Mesangial cell (primary cell): ENCODE results near the gene UBE2G2. TPM values are rescaled to one million over a fixed set of nuclear protein-coding genes. Genes with fewer than 3 reads are reported as not detected.

Source experiments
- total RNA-seq: library from RNA; depleted of rRNA; stranded (reverse); fragments of >200 nt; gene quantifications from 2 replicates; pipeline ENCODE4 v1.2.3, GENCODE V29; 2015

The UBE2G2 gene, protein sequence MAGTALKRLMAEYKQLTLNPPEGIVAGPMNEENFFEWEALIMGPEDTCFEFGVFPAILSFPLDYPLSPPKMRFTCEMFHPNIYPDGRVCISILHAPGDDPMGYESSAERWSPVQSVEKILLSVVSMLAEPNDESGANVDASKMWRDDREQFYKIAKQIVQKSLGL
- 32.1 and 38.8 TPM in 2 replicates for total RNA-seq

DNA sequence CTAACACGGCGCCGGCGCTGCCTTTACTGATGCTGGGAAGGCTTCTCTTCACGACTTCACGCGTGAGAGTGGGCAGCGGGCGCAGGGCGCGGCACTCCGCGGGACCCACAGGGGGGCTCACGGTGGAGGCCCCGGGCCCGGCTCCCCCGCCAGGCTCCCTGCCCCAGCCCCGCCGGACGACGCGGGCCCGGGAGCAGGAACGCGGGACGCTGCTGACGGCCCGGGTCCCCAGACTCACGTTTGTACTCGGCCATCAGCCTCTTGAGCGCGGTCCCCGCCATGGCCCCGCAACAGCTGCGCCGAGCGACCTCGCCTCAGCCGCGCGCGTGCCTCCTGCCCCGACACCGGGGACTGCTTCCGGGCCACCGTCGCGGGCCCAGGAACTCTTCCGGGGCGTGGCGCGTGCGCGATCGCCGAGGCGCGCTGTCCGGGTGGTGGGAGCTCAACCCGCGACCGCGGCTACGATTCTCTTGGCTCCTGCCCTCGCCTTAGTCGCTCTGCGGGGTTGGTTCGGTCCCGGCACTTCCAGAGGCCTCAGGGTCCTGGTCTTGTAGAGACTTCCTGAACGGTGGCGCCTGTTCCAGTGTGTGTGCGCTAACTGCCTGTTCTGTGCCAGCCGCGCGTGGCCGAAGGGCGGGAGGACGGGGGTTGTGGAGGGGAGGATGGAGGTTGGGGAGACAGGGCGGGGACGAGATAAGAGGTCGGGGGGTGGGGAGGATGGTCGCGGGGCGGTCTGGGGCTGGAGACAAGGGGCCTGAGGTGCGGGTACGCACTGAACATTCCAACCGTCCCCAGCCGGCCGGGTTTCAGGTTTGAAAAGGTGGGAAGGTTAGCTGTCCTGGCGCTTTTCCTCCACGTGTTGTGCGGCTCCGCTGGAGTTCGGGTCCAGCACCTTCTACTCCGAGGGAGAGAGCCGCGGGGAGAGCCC, at the start of gene UBE2G2:
UBE2G2 (minus strand) TSS at position 353 of the 928 bp plus-strand sequence; CDS start at position 281, 72 bp downstream.

DNA sequence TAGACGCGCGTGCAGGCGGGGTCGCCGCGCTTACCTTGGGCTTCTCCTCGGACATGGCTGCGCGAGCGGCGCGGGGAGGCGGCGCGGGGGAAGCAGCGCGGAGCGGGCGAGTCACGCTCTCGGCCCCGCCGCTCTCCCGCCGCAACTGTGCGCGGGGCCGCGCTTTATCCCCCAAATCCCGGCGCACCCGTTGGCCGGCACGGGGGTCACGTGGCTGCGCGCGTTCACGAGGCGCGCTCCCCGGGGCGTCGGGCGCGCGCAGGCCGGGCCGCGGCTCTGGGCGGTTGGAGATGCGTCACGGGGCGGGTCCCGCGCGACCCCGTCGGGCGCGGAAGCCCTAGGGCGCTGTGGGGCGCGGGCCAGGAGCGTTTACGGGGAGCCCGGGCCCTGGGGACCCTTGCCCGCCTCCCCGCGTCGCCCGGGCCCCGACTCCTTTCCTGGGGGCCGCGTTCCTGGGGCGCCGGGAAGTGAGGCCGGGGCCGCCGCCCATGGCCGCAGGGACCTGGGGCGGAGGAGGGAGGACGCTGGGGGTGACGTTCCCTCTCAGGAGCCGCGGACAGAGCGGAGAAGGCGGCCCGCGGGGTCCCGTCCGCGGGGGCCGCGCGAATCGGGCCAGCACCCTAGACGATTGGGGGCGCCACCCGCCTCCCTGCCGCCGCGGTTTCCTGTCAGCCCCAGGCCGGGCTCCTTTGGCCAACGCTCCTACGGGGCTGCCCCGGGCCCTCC, 16.5 kb upstream of the UBE2G2 start, which contains the start of gene SUMO3:
SUMO3 (minus strand) TSS at position 149 of the 726 bp plus-strand sequence; CDS start at position 55, 94 bp downstream.

Other genes with a start within 250 kb of the UBE2G2 start
- not detected in 2 replicates for gene KRTAP10-3, start 243.0 kb downstream of the UBE2G2 start, total RNA-seq
- gene KRTAP10-4, start 228.1 kb downstream of the UBE2G2 start, total RNA-seq, result not detected in 2 replicates
- gene KRTAP10-5, start 221.2 kb downstream of the UBE2G2 start, total RNA-seq, result not detected in 2 replicates
- not detected in 2 replicates for gene KRTAP10-6, start 209.3 kb downstream of the UBE2G2 start, total RNA-seq
- gene KRTAP10-7, start 201.2 kb downstream of the UBE2G2 start, total RNA-seq, result not detected in 2 replicates
- gene KRTAP10-8, start 189.7 kb downstream of the UBE2G2 start, total RNA-seq, result not detected in 2 replicates
- not detected in 2 replicates for gene KRTAP10-9, start 174.7 kb downstream of the UBE2G2 start, total RNA-seq
- not detected in 2 replicates for gene KRTAP10-10, start 164.5 kb downstream of the UBE2G2 start, total RNA-seq
- gene KRTAP10-11, start 155.4 kb downstream of the UBE2G2 start, total RNA-seq, result not detected in 2 replicates
- not detected in 2 replicates for gene KRTAP12-4, start 147.2 kb downstream of the UBE2G2 start, total RNA-seq
- not detected in 2 replicates for gene KRTAP12-3, start 143.9 kb downstream of the UBE2G2 start, total RNA-seq
- not detected in 2 replicates for gene KRTAP12-2, start 134.9 kb downstream of the UBE2G2 start, total RNA-seq
- gene KRTAP12-1, start 119.7 kb downstream of the UBE2G2 start, total RNA-seq, result not detected in 2 replicates
- gene KRTAP10-12, start 104.6 kb downstream of the UBE2G2 start, total RNA-seq, result not detected in 2 replicates
- gene TSPEAR, start 90.2 kb downstream of the UBE2G2 start, total RNA-seq, result not detected in 2 replicates
- 51.8 and 69.6 TPM in 2 replicates for gene SUMO3, start 16.2 kb upstream of the UBE2G2 start, total RNA-seq
- 213 and 304 TPM in 2 replicates for gene PTTG1IP, start 71.9 kb upstream of the UBE2G2 start, total RNA-seq
- gene ITGB2, start 119.1 kb upstream of the UBE2G2 start, total RNA-seq, result 2.2 TPM in 1 of 2 replicates, not detected in the other
- 15.2 and 21.3 TPM in 2 replicates for gene SLX9, start 138.2 kb upstream of the UBE2G2 start, total RNA-seq